GM23338 (cell line): Measurements from ENCODE around the gene SH3BP2. TPM values are rescaled to one million over a fixed set of nuclear protein-coding genes. Genes with fewer than 3 reads are reported as not detected.

Experiments
- ATAC-seq: fragments of 200-7000 bp; cut with Tn5 transposase; 3 replicates; pipeline ENCODE4 v1.9.1; 2020
- DNase-seq: peaks from one replicate; pipeline ENCODE4 v3.0.0-alpha.2; 2015; ENCODE audit warnings: low spot score
- H2AFZ ChIP-seq: fragments of 200-600 bp; sonication (generic); 2 replicates; pipeline ENCODE4 v1.8.0; 2016; ENCODE audit warnings: antibody characterized with exemption, mild to moderate bottlenecking, moderate library complexity
- H3F3A ChIP-seq: fragments of 200-600 bp; sonication (generic); replicated peaks from 2 replicates; pipeline ENCODE4 v1.8.0; 2017; ENCODE audit warnings: antibody characterized with exemption, mixed run types, low read depth
- H3K27ac ChIP-seq: fragments of 200-600 bp; sonication (generic); 2 replicates; pipeline ENCODE4 v1.6.1; 2016; ENCODE audit warnings: low read depth
- H3K27me3 ChIP-seq: fragments of 200-600 bp; sonication (generic); 2 replicates; pipeline ENCODE4 v1.8.0; 2016; ENCODE audit warnings: mild to moderate bottlenecking, mixed run types, moderate library complexity; ENCODE audit not compliant: insufficient read depth
- H3K36me3 ChIP-seq: fragments of 200-600 bp; sonication (generic); 2 replicates; pipeline ENCODE4 v1.8.0; 2016; ENCODE audit warnings: mild to moderate bottlenecking; ENCODE audit not compliant: insufficient read depth
- H3K4me1 ChIP-seq: fragments of 200-600 bp; sonication (generic); 2 replicates; pipeline ENCODE4 v1.8.0; 2016; ENCODE audit warnings: mild to moderate bottlenecking, moderate library complexity; ENCODE audit not compliant: insufficient read depth
- H3K4me2 ChIP-seq: fragments of 200-600 bp; sonication (generic); 2 replicates; pipeline ENCODE4 v1.7.1; 2017; ENCODE audit warnings: mixed run types
- H3K4me3 ChIP-seq: fragments of 200-600 bp; sonication (generic); 2 replicates; pipeline ENCODE4 v1.6.1; 2016; ENCODE audit warnings: mixed run types
- H3K79me2 ChIP-seq: fragments of 200-600 bp; sonication (generic); replicated peaks from 2 replicates; pipeline ENCODE4 v1.8.0; 2017; ENCODE audit warnings: mild to moderate bottlenecking; ENCODE audit not compliant: insufficient read depth
- H3K9me2 ChIP-seq: fragments of 200-600 bp; sonication (generic); 2 replicates; pipeline ENCODE4 v1.8.0; 2017; ENCODE audit not compliant: insufficient read depth
- H4K20me1 ChIP-seq: fragments of 200-600 bp; sonication (generic); replicated peaks from 2 replicates; pipeline ENCODE4 v1.8.0; 2017; ENCODE audit warnings: mild to moderate bottlenecking; ENCODE audit not compliant: insufficient read depth
- H3K27ac Mint-ChIP-seq: 2 replicates; pipeline ENCODE4 v1.8.0; 2020; ENCODE audit warnings: inconsistent platforms, mild to moderate bottlenecking, moderate library complexity, mixed read lengths
- H3K27me3 Mint-ChIP-seq: 3 replicates; pipeline ENCODE4 v1.8.0; 2022; ENCODE audit warnings: low read depth, mild to moderate bottlenecking, moderate library complexity, mixed read lengths, inconsistent platforms; ENCODE audit not compliant: insufficient read depth, poor library complexity
- H3K36me3 Mint-ChIP-seq: 3 replicates; pipeline ENCODE4 v1.8.0; 2021; ENCODE audit warnings: low read depth, mild to moderate bottlenecking, inconsistent platforms, moderate library complexity, mixed read lengths
- H3K4me1 Mint-ChIP-seq: 3 replicates; pipeline ENCODE4 v1.8.0; 2020; ENCODE audit warnings: mild to moderate bottlenecking, inconsistent platforms, mixed read lengths
- H3K4me3 Mint-ChIP-seq: 3 replicates; pipeline ENCODE4 v1.8.0; 2021; ENCODE audit warnings: moderate library complexity, mild to moderate bottlenecking, inconsistent platforms, mixed read lengths
- H3K9me3 Mint-ChIP-seq: 3 replicates; pipeline ENCODE4 v1.8.0; 2020; ENCODE audit warnings: moderate library complexity, mild to moderate bottlenecking, inconsistent platforms, mixed read lengths
- CREB1 ChIP-seq: fragments of 250-450 bp; sonication (Bioruptor Pico); IDR thresholded peaks from 2 replicates; pipeline ENCODE4 v1.5.0; 2020; ENCODE audit warnings: low read depth, mild to moderate bottlenecking, moderate library complexity
- EZH2 ChIP-seq: fragments of 200-600 bp; sonication (generic); IDR thresholded peaks from one replicate; pipeline ENCODE4 v1.8.0; 2017; ENCODE audit warnings: antibody characterized with exemption, mild to moderate bottlenecking, low read depth; ENCODE audit not compliant: unreplicated experiment
- EZH2phosphoT487 ChIP-seq: fragments of 200-600 bp; sonication (generic); IDR thresholded peaks from one replicate; pipeline ENCODE4 v1.8.1; 2018; ENCODE audit warnings: antibody characterized with exemption; ENCODE audit not compliant: unreplicated experiment
- JUNB ChIP-seq: IDR thresholded peaks from one replicate; pipeline ENCODE4 v1.6.1; 2016; ENCODE audit warnings: antibody characterized with exemption; ENCODE audit not compliant: unreplicated experiment
- NANOG ChIP-seq: IDR thresholded peaks from 2 replicates; pipeline ENCODE4 v1.6.1; 2016; ENCODE audit warnings: antibody characterized with exemption, borderline replicate concordance
- POLR2AphosphoS5 ChIP-seq: IDR thresholded peaks from 2 replicates; pipeline ENCODE4 v1.6.1; 2016; ENCODE audit warnings: antibody characterized with exemption, low read depth
- REST ChIP-seq: IDR thresholded peaks from one replicate; pipeline ENCODE4 v1.6.1; 2018; ENCODE audit warnings: antibody characterized with exemption; ENCODE audit not compliant: unreplicated experiment
- STAT1 ChIP-seq: IDR thresholded peaks from one replicate; pipeline ENCODE4 v1.6.1; 2016; ENCODE audit warnings: antibody characterized with exemption; ENCODE audit not compliant: unreplicated experiment
- ZNF114 ChIP-seq: fragments of 250-450 bp; sonication (Bioruptor Pico); IDR thresholded peaks from 2 replicates; pipeline ENCODE4 v1.5.0; 2020; ENCODE audit warnings: mild to moderate bottlenecking, moderate library complexity
- ZNF331 ChIP-seq: fragments of 250-450 bp; sonication (Bioruptor Pico); IDR thresholded peaks from 2 replicates; pipeline ENCODE4 v1.5.0; 2020; ENCODE audit warnings: low read depth, mild to moderate bottlenecking, moderate library complexity
- ZNF462 ChIP-seq: fragments of 250-450 bp; sonication (Bioruptor Pico); IDR thresholded peaks from 2 replicates; pipeline ENCODE4 v1.5.0; 2020; ENCODE audit warnings: mild to moderate bottlenecking, moderate library complexity
- polyA plus RNA-seq: library from polyadenylated mRNA; unstranded; fragments of >200 nt; fragmentation: Nextera tagmentation; extraction: Ambion mirVana; gene quantifications from 2 replicates; pipeline ENCODE4 v1.2.1, GENCODE V29; 2016
- total RNA-seq: library from RNA; depleted of rRNA; stranded (reverse); fragments of >200 nt; shearing (Covaris generic); gene quantifications from 2 replicates; pipeline ENCODE4 v1.2.3, GENCODE V29; 2014
- TF ChIP-seq, protein P1 (sequence below), 2 experiments: fragments of 200-600 bp in 1 of 2; sonication (generic) in 1 of 2; conservative IDR thresholded peaks; 2 replicates each; pipeline versions ENCODE4 v1.5.1 to v1.6.1; 2016 to 2017; ENCODE audit warnings: antibody characterized with exemption in 2 of 2, low read depth in 2 of 2, mild to moderate bottlenecking in 2 of 2, moderate library complexity in 1 of 2
- TF ChIP-seq, protein P2 (sequence below): IDR thresholded peaks from 2 replicates; pipeline ENCODE4 v1.6.1; 2016; ENCODE audit warnings: antibody characterized with exemption

SH3BP2 gene
- total and polyA plus RNA-seq, 2 experiments from 2014 or later: 15.2 to 43.9 TPM

- Histone ChIP-seq H2AFZ (no peak overlapping the region), H3F3A (0 out of 2 replicates have a peak, but pooled peaks cover 7% of the 10 kb centered on the region), H3K27ac (no peak overlapping the region), H3K9me2 (no peaks in the 10 kb centered on the region), H3K4me3 (no peak overlapping the region), H3K27me3 (no peaks in the 10 kb centered on the region), H4K20me1 (no peaks in the 10 kb centered on the region), H3K4me1 (no peaks in the 10 kb centered on the region), H3K79me2 (no peaks in the 10 kb centered on the region), H3K4me2 (no peak overlapping the region), H3K36me3 (no peaks in the 10 kb centered on the region)
- ATAC-seq (no peak), DNase-seq (no peak)
- Mint-ChIP-seq H3K9me3 (peaks cover 3% of the 10 kb centered on the region; the same call in 2 of the 3 replicates), H3K4me1 (no peaks in the 10 kb centered on the region), H3K27ac (no peak overlapping the region), H3K4me3 (no peak overlapping the region), H3K36me3 (peaks cover 36% of the 10 kb centered on the region), H3K27me3 (peaks cover 2% of the 10 kb centered on the region)
- no peak for TF ChIP-seq JUNB
- TF ChIP-seq, protein P1, sequence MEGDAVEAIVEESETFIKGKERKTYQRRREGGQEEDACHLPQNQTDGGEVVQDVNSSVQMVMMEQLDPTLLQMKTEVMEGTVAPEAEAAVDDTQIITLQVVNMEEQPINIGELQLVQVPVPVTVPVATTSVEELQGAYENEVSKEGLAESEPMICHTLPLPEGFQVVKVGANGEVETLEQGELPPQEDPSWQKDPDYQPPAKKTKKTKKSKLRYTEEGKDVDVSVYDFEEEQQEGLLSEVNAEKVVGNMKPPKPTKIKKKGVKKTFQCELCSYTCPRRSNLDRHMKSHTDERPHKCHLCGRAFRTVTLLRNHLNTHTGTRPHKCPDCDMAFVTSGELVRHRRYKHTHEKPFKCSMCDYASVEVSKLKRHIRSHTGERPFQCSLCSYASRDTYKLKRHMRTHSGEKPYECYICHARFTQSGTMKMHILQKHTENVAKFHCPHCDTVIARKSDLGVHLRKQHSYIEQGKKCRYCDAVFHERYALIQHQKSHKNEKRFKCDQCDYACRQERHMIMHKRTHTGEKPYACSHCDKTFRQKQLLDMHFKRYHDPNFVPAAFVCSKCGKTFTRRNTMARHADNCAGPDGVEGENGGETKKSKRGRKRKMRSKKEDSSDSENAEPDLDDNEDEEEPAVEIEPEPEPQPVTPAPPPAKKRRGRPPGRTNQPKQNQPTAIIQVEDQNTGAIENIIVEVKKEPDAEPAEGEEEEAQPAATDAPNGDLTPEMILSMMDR (conservative IDR thresholded peaks at IDR 0.05; ENCODE audit: low read depth in 2 of 2): no peak
- no peak for TF ChIP-seq ZNF331
- TF ChIP-seq, protein P2, sequence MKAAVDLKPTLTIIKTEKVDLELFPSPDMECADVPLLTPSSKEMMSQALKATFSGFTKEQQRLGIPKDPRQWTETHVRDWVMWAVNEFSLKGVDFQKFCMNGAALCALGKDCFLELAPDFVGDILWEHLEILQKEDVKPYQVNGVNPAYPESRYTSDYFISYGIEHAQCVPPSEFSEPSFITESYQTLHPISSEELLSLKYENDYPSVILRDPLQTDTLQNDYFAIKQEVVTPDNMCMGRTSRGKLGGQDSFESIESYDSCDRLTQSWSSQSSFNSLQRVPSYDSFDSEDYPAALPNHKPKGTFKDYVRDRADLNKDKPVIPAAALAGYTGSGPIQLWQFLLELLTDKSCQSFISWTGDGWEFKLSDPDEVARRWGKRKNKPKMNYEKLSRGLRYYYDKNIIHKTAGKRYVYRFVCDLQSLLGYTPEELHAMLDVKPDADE: no peak
- TF ChIP-seq REST: no peak
- no peak for TF ChIP-seq EZH2phosphoT487
- no peak for TF ChIP-seq EZH2
- no peak for TF ChIP-seq ZNF114
- no peak for TF ChIP-seq NANOG
- no peak for TF ChIP-seq ZNF462 (CRISPR knock-in tag)
- no peak for TF ChIP-seq POLR2AphosphoS5
- no peak for TF ChIP-seq STAT1
- TF ChIP-seq CREB1 (CRISPR knock-in tag): no peak
These were observed 37.1 kb downstream of the SH3BP2 start for GRCh38 chr4:2829933-2830451.
